Liver (tissue), 3 donors: ENCODE results near the gene KDM6A.

Experiments
- ATF3 ChIP-seq: IDR thresholded peaks from 2 replicates; pipeline ENCODE4 v1.6.1; 2016; ENCODE audit warnings: antibody characterized with exemption
- FOXA1 ChIP-seq: IDR thresholded peaks from 2 replicates; pipeline ENCODE4 v1.6.1; 2016; ENCODE audit warnings: antibody characterized with exemption
- GABPA ChIP-seq, 2 donors: IDR thresholded peaks in 1 of 2; conservative IDR thresholded peaks in 1 of 2; 2 replicates each; pipeline ENCODE4 v1.6.1; 2016; ENCODE audit warnings: antibody characterized with exemption in 2 of 2, mild to moderate bottlenecking in 1 of 2, moderate library complexity in 1 of 2
- MAX ChIP-seq: IDR thresholded peaks from 2 replicates; pipeline ENCODE4 v1.6.1; 2016; ENCODE audit warnings: antibody characterized with exemption
- RAD21 ChIP-seq, 2 donors: IDR thresholded peaks; 2 replicates each; pipeline ENCODE4 v1.6.1; 2016; ENCODE audit warnings: antibody characterized with exemption in 2 of 2, mild to moderate bottlenecking in 2 of 2
- REST ChIP-seq: IDR thresholded peaks from 2 replicates; pipeline ENCODE4 v1.6.1; 2016; ENCODE audit warnings: antibody characterized with exemption, mild to moderate bottlenecking
- RXRA ChIP-seq, 2 donors: IDR thresholded peaks; 2 replicates each; pipeline ENCODE4 v1.6.1; 2017 to 2018; ENCODE audit warnings: antibody characterized with exemption in 2 of 2, mild to moderate bottlenecking in 1 of 2
- TAF1 ChIP-seq: conservative IDR thresholded peaks from 2 replicates; pipeline ENCODE4 v1.6.1; 2016; ENCODE audit warnings: antibody characterized with exemption, mild to moderate bottlenecking
- YY1 ChIP-seq: IDR thresholded peaks from 2 replicates; pipeline ENCODE4 v1.6.1; 2016; ENCODE audit warnings: antibody characterized with exemption, mild to moderate bottlenecking
- TF ChIP-seq, protein P1 (sequence below): fragments of 150-350 bp; IDR thresholded peaks from 2 replicates; pipeline ENCODE4 v1.5.1; 2017; ENCODE audit warnings: improper control_type of control experiment, low read depth, low read length; ENCODE audit not compliant: missing input control
- donor health status: healthy.
- donor health status: healthy.

GRCh38 chrX:44842550-44843317, 30.3 kb upstream of the KDM6A start:
- TF ChIP-seq, protein P1, sequence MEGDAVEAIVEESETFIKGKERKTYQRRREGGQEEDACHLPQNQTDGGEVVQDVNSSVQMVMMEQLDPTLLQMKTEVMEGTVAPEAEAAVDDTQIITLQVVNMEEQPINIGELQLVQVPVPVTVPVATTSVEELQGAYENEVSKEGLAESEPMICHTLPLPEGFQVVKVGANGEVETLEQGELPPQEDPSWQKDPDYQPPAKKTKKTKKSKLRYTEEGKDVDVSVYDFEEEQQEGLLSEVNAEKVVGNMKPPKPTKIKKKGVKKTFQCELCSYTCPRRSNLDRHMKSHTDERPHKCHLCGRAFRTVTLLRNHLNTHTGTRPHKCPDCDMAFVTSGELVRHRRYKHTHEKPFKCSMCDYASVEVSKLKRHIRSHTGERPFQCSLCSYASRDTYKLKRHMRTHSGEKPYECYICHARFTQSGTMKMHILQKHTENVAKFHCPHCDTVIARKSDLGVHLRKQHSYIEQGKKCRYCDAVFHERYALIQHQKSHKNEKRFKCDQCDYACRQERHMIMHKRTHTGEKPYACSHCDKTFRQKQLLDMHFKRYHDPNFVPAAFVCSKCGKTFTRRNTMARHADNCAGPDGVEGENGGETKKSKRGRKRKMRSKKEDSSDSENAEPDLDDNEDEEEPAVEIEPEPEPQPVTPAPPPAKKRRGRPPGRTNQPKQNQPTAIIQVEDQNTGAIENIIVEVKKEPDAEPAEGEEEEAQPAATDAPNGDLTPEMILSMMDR, result no peak
- no peak for TF ChIP-seq GABPA (IDR thresholded peaks at IDR 0.05 in 1 of 2, conservative IDR thresholded peaks at IDR 0.05 in 1 of 2)
- no peak for TF ChIP-seq RXRA (IDR thresholded peaks at IDR 0.05)
- no peak for TF ChIP-seq RAD21 (IDR thresholded peaks at IDR 0.05)
- no peak for TF ChIP-seq YY1
- no peak for TF ChIP-seq TAF1
- TF ChIP-seq MAX, result no peak
- TF ChIP-seq FOXA1, result no peak
- TF ChIP-seq REST, result no peak
- no peak for TF ChIP-seq ATF3
